ENCODE results near the gene ASRGL1. TPM values are rescaled to one million over a fixed set of nuclear protein-coding genes. Genes with fewer than 3 reads are reported as not detected.

ASRGL1 gene
- total RNA-seq, 1 experiment from 2014 or later = 51.6 TPM

- TF ChIP-seq USF1 (CRISPR knock-in tag; IDR thresholded peaks at IDR 0.05) = no peak
These were observed 98.8 kb downstream of the ASRGL1 start (continued) for GRCh38 chr11:62435846-62436660.

DNA sequence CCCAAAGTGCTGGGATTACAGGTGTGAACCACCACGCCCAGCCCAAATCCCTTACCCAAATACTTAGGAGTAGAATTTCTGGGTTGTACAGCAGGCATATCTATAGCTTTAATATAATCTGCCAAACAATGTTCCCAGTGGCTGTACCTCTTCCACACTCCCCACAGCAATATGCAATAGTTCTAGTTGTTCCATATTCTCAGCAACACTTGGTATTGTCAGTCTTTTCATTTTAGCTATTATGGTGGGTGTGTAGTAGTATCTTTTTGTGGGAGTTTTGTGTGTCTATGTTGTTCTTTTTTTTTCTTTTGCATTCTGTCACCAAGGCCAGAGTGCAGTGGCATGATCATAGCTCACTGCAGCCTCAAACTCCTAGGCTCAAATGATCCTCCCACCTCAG, 100.4 kb downstream of the ASRGL1 start:
- no peak for TF ChIP-seq ATF1 (CRISPR knock-in tag; IDR thresholded peaks at IDR 0.05)
- TF ChIP-seq PRRX2 (CRISPR knock-in tag; IDR thresholded peaks at IDR 0.05) = no peak
- TF ChIP-seq TCF7 (CRISPR knock-in tag; IDR thresholded peaks at IDR 0.05; ENCODE audit: low read depth) = no peak
- TF ChIP-seq OVOL2 (CRISPR knock-in tag; IDR thresholded peaks at IDR 0.05; ENCODE audit: borderline replicate concordance) = no peak
- no peak for TF ChIP-seq USF2 (CRISPR knock-in tag; IDR thresholded peaks at IDR 0.05)
- TF ChIP-seq CREB1 (CRISPR knock-in tag; IDR thresholded peaks at IDR 0.05) = no peak
- no peak for TF ChIP-seq FOXJ3 (CRISPR knock-in tag; IDR thresholded peaks at IDR 0.05; ENCODE audit: borderline replicate concordance)
- no peak for TF ChIP-seq NR1H2 (CRISPR knock-in tag; IDR thresholded peaks at IDR 0.05)
- no peak for TF ChIP-seq KAT7 (CRISPR knock-in tag; IDR thresholded peaks at IDR 0.05; ENCODE audit: borderline replicate concordance)
- TF ChIP-seq ZNF416 (CRISPR knock-in tag; IDR thresholded peaks at IDR 0.05) = no peak
- no peak for TF ChIP-seq ZNF671 (CRISPR knock-in tag; IDR thresholded peaks at IDR 0.05)
- TF ChIP-seq ERG (CRISPR knock-in tag; IDR thresholded peaks at IDR 0.05) = no peak
- Mint-ChIP-seq H3K36me3 (no peaks in the 10 kb centered on the region), H3K4me3 (no peak overlapping the region), H3K9me3 (no peaks in the 10 kb centered on the region), H3K4me1 (peaks cover 6% of the 10 kb centered on the region), H3K27ac (no peak overlapping the region), H3K27me3 (ENCODE audit: low read depth) (no peaks in the 10 kb centered on the region)
- CTCF ChIA-PET = interaction anchor here (5.3 to 5.8 kb wide), 2 partner anchors 13 to 105 kb away, joined by 43 to 52 read pairs; no protein-coding TSS in a partner anchor
- DNase-seq (ENCODE audit: low spot score) = no peak
- ATAC-seq = no peak
- POLR2A ChIA-PET = no interaction called here

DNA sequence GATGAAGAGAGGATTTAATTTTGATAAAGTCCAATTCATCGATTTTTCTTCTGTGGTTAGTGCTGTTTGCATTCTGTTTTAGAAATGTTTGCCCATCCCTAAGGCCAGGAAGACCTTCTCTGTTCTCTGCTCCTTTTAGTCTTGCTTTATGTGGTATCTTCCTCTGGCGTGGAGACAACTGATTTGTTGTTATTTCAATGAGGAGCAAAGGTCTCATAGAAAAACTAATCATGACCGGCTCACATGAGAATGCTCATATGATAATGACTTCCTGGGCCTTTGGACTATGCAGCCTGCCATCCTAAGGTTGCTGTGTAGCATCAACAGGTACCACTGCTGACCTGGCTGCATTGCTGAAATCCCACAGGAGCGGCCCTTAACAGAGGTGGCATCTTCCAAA, 101.4 kb downstream of the ASRGL1 start:
- Mint-ChIP-seq H3K4me1 (peaks cover 6% of the 10 kb centered on the region), H3K36me3 (no peaks in the 10 kb centered on the region), H3K4me3 (no peak overlapping the region), H3K27ac (no peak overlapping the region), H3K27me3 (ENCODE audit: low read depth) (no peaks in the 10 kb centered on the region), H3K9me3 (no peaks in the 10 kb centered on the region)
- ATAC-seq (no peak), DNase-seq (ENCODE audit: low spot score) (no peak)
- POLR2A ChIA-PET = interaction anchor here (0.6 kb wide), 1 partner anchor 250 kb away, joined by 3 read pairs; no protein-coding TSS in a partner anchor
- CTCF ChIA-PET = no interaction called here
- no peak for TF ChIP-seq ZNF263 (CRISPR knock-in tag; IDR thresholded peaks at IDR 0.05; ENCODE audit: low read depth)
- TF ChIP-seq NR2C2 (CRISPR knock-in tag; IDR thresholded peaks at IDR 0.05) = no peak
- TF ChIP-seq FOXP1 (CRISPR knock-in tag; IDR thresholded peaks at IDR 0.05; ENCODE audit: borderline replicate concordance) = no peak
- TF ChIP-seq ZBTB21 (CRISPR knock-in tag; IDR thresholded peaks at IDR 0.05; ENCODE audit: borderline replicate concordance) = no peak
- TF ChIP-seq RELA (CRISPR knock-in tag; IDR thresholded peaks at IDR 0.05; ENCODE audit: borderline replicate concordance) = no peak
- TF ChIP-seq MAX (CRISPR knock-in tag; IDR thresholded peaks at IDR 0.05) = no peak
- TF ChIP-seq AR (CRISPR knock-in tag; IDR thresholded peaks at IDR 0.05) = no peak
- TF ChIP-seq FOXK1 (CRISPR knock-in tag; IDR thresholded peaks at IDR 0.05) = no peak
- TF ChIP-seq, protein P1, sequence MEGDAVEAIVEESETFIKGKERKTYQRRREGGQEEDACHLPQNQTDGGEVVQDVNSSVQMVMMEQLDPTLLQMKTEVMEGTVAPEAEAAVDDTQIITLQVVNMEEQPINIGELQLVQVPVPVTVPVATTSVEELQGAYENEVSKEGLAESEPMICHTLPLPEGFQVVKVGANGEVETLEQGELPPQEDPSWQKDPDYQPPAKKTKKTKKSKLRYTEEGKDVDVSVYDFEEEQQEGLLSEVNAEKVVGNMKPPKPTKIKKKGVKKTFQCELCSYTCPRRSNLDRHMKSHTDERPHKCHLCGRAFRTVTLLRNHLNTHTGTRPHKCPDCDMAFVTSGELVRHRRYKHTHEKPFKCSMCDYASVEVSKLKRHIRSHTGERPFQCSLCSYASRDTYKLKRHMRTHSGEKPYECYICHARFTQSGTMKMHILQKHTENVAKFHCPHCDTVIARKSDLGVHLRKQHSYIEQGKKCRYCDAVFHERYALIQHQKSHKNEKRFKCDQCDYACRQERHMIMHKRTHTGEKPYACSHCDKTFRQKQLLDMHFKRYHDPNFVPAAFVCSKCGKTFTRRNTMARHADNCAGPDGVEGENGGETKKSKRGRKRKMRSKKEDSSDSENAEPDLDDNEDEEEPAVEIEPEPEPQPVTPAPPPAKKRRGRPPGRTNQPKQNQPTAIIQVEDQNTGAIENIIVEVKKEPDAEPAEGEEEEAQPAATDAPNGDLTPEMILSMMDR (IDR thresholded peaks at IDR 0.05) = no peak
- TF ChIP-seq, protein P2, sequence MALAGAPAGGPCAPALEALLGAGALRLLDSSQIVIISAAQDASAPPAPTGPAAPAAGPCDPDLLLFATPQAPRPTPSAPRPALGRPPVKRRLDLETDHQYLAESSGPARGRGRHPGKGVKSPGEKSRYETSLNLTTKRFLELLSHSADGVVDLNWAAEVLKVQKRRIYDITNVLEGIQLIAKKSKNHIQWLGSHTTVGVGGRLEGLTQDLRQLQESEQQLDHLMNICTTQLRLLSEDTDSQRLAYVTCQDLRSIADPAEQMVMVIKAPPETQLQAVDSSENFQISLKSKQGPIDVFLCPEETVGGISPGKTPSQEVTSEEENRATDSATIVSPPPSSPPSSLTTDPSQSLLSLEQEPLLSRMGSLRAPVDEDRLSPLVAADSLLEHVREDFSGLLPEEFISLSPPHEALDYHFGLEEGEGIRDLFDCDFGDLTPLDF (CRISPR knock-in tag; IDR thresholded peaks at IDR 0.05) = no peak
- no peak for TF ChIP-seq SMAD3 (CRISPR knock-in tag; IDR thresholded peaks at IDR 0.05; ENCODE audit: borderline replicate concordance)
- TF ChIP-seq ELF4 (CRISPR knock-in tag; IDR thresholded peaks at IDR 0.05; ENCODE audit: low read depth) = no peak

Measured in WTC11 (cell line).